HepG2 (cell line): ENCODE data around the gene MAN1B1. TPM values are rescaled to one million over a fixed set of nuclear protein-coding genes. Genes with fewer than 3 reads are reported as not detected.

Experiments used
- AFF4 ChIP-seq: sonication (generic); formaldehyde crosslinking; IDR thresholded peaks from 2 replicates; pipeline ENCODE4 v1.4.0; 2020; ENCODE audit warnings: missing genetic modification reagents
- GATAD2A ChIP-seq: IDR thresholded peaks from 2 replicates; pipeline ENCODE4 v1.6.1; 2016
- GLMP ChIP-seq: sonication (generic); formaldehyde crosslinking; IDR thresholded peaks from 2 replicates; pipeline ENCODE4 v1.9.0; 2021; ENCODE audit warnings: missing genetic modification reagents, mild to moderate bottlenecking, borderline replicate concordance
- GPN1 ChIP-seq: sonication (generic); formaldehyde crosslinking; IDR thresholded peaks from 2 replicates; pipeline ENCODE4 v1.5.1; 2020; ENCODE audit warnings: missing genetic modification reagents, borderline replicate concordance
- HCFC1 ChIP-seq: fragments of 150-350 bp; IDR thresholded peaks from 2 replicates; pipeline ENCODE4 v1.6.1; 2014; ENCODE audit warnings: low read depth, low read length
- JUNB ChIP-seq: sonication (generic); formaldehyde crosslinking; IDR thresholded peaks from 2 replicates; pipeline ENCODE4 v1.8.0; 2022; ENCODE audit warnings: missing genetic modification reagents, mild to moderate bottlenecking, borderline replicate concordance
- MZF1 ChIP-seq: sonication (generic); formaldehyde crosslinking; IDR thresholded peaks from 2 replicates; pipeline ENCODE4 v1.8.1; 2023; ENCODE audit warnings: mild to moderate bottlenecking, missing genetic modification reagents, borderline replicate concordance
- NKX3-1 ChIP-seq: sonication (generic); formaldehyde crosslinking; IDR thresholded peaks from 2 replicates; pipeline ENCODE4 v1.5.0; 2020; ENCODE audit warnings: missing genetic modification reagents
- THAP7 ChIP-seq: sonication (generic); formaldehyde crosslinking; IDR thresholded peaks from 2 replicates; pipeline ENCODE4 v1.8.1; 2023; ENCODE audit warnings: mild to moderate bottlenecking, missing genetic modification reagents
- ZBTB7B ChIP-seq: sonication (generic); formaldehyde crosslinking; IDR thresholded peaks from 2 replicates; pipeline ENCODE4 v1.4.0; 2020; ENCODE audit warnings: missing genetic modification reagents
- ZNF326 ChIP-seq: sonication (generic); formaldehyde crosslinking; IDR thresholded peaks from 2 replicates; pipeline ENCODE4 v1.4.0; 2020; ENCODE audit warnings: missing genetic modification reagents, borderline replicate concordance
- ZNF33A ChIP-seq: sonication (generic); formaldehyde crosslinking; IDR thresholded peaks from 2 replicates; pipeline ENCODE4 v1.5.1; 2020; ENCODE audit warnings: missing genetic modification reagents, mild to moderate bottlenecking, moderate library complexity, borderline replicate concordance
- ZNF510 ChIP-seq: sonication (generic); formaldehyde crosslinking; IDR thresholded peaks from 2 replicates; pipeline ENCODE4 v1.4.0; 2020; ENCODE audit warnings: low read depth, mild to moderate bottlenecking, missing genetic modification reagents
- ZNF557 ChIP-seq: sonication (generic); formaldehyde crosslinking; IDR thresholded peaks from 2 replicates; pipeline ENCODE4 v1.4.0; 2020; ENCODE audit warnings: missing genetic modification reagents
- ZNF569 ChIP-seq: sonication (generic); formaldehyde crosslinking; IDR thresholded peaks from 2 replicates; pipeline ENCODE4 v1.5.0; 2020; ENCODE audit warnings: mild to moderate bottlenecking, missing genetic modification reagents, moderate library complexity, borderline replicate concordance
- ZNF589 ChIP-seq: sonication (generic); formaldehyde crosslinking; conservative IDR thresholded peaks from 2 replicates; pipeline ENCODE4 v1.8.0; 2022; ENCODE audit warnings: mild to moderate bottlenecking, moderate library complexity, missing genetic modification reagents
- ZNF687 ChIP-seq: sonication (generic); formaldehyde crosslinking; IDR thresholded peaks from 2 replicates; pipeline ENCODE4 v1.5.1; 2020; ENCODE audit warnings: mild to moderate bottlenecking, missing genetic modification reagents, moderate library complexity
- ZNF737 ChIP-seq: sonication (generic); formaldehyde crosslinking; IDR thresholded peaks from 2 replicates; pipeline ENCODE4 v1.5.0; 2020; ENCODE audit warnings: missing genetic modification reagents, mild to moderate bottlenecking, borderline replicate concordance
- ZNF768 ChIP-seq: sonication (generic); formaldehyde crosslinking; IDR thresholded peaks from 2 replicates; pipeline ENCODE4 v1.4.0; 2020; ENCODE audit warnings: missing genetic modification reagents
- ZNF841 ChIP-seq: sonication (generic); formaldehyde crosslinking; IDR thresholded peaks from 2 replicates; pipeline ENCODE4 v1.8.1; 2023; ENCODE audit warnings: missing genetic modification reagents, borderline replicate concordance
- polyA plus RNA-seq, 8 experiments: library from polyadenylated mRNA; depleted of rRNA in 3 of 8; stranded (reverse) in 7 of 8; unstranded in 1 of 8; fragments of >200 nt; fragmentation: Illumina TruSeq in 4 of 8; extraction: Trizol in 4 of 8; gene quantifications; 2 replicates each; pipeline versions ENCODE4 v1.2.1 to v1.2.3, GENCODE V29; 2011 to 2016; ENCODE audit warnings: low read depth in 4 of 8, missing spikeins in 1 of 8, mixed read lengths in 1 of 8; ENCODE audit not compliant: insufficient read depth in 1 of 8
- total RNA-seq, 5 experiments: library from RNA; depleted of rRNA; stranded (reverse); fragments of >200 nt; fragmentation: Illumina TruSeq; extraction: Trizol; gene quantifications; 2 replicates each; pipeline ENCODE4 v1.2.3, GENCODE V29; 2016; ENCODE audit warnings: low read depth in 1 of 5

MAN1B1 gene
- total and polyA plus RNA-seq, 2 of the 13 experiments (the other 11 are each of a cell fraction or from before 2014, with no cell fraction given), result 48.9 to 59.5 TPM

- TF ChIP-seq HCFC1 (no peak), ZBTB7B (peak; percentile 88; the same call in 1 of the 2 replicates), MZF1 (CRISPR knock-in tag) (no peak), ZNF557 (CRISPR knock-in tag) (no peak), GATAD2A (peak; percentile 46; the same call in 1 of the 2 replicates), ZNF589 (CRISPR knock-in tag) (no peak; the same call in 1 of the 2 replicates), GPN1 (CRISPR knock-in tag) (no peak), THAP7 (peak; percentile 78; the same call in 1 of the 2 replicates), ZNF33A (no peak), ZNF687 (CRISPR knock-in tag) (peak; percentile 79), JUNB (CRISPR knock-in tag) (no peak), GLMP (CRISPR knock-in tag) (no peak), NKX3-1 (CRISPR knock-in tag) (peak; percentile 84), ZNF569 (CRISPR knock-in tag) (no peak), ZNF768 (CRISPR knock-in tag) (0 out of 2 replicates have a peak, but pooled peaks have one; percentile 24), AFF4 (CRISPR knock-in tag) (no peak), ZNF510 (CRISPR knock-in tag) (no peak; the same call in 1 of the 2 replicates), ZNF841 (no peak), ZNF326 (0 out of 2 replicates have a peak, but pooled peaks have one; percentile 40), ZNF737 (CRISPR knock-in tag) (no peak)
Observed at GRCh38 chr9:137046088-137046787, 40.5 kb upstream of the MAN1B1 start, which contains the start of gene NPDC1 (continued).
